Calu3 (cell line): ENCODE data around the gene CHADL. TPM values are rescaled to one million over a fixed set of nuclear protein-coding genes. Genes with fewer than 3 reads are reported as not detected.

ENCODE experiments used
- BruUV-seq: library from RNA; stranded (reverse); fragments of 400-500 nt; replicated peaks from 2 replicates; lab custom pipeline; 2021; lab: Mats Ljungman, UMichigan
- CTCF ChIA-PET: fragments of 300-600 bp; sonication (Branson Sonifier 250); formaldehyde crosslinking; loops from one replicate; lab custom pipeline; 2022; ENCODE audit warnings: antibody characterized with exemption; lab: Charles Lee
- DNase-seq: peaks from one replicate; pipeline ENCODE4 v3.0.0; 2022
- H3K27ac Mint-ChIP-seq: one replicate; pipeline ENCODE4 v1.8.0; 2022; ENCODE audit warnings: mixed read lengths; ENCODE audit not compliant: unreplicated experiment
- H3K27me3 Mint-ChIP-seq: one replicate; pipeline ENCODE4 v1.8.0; 2022; ENCODE audit warnings: mixed read lengths; ENCODE audit not compliant: unreplicated experiment
- H3K36me3 Mint-ChIP-seq: one replicate; pipeline ENCODE4 v1.8.0; 2022; ENCODE audit warnings: mild to moderate bottlenecking, moderate library complexity, mixed read lengths; ENCODE audit not compliant: insufficient read depth, unreplicated experiment
- H3K4me1 Mint-ChIP-seq: one replicate; pipeline ENCODE4 v1.8.0; 2022; ENCODE audit warnings: mild to moderate bottlenecking, low read depth, mixed read lengths; ENCODE audit not compliant: unreplicated experiment
- H3K4me3 Mint-ChIP-seq: one replicate; pipeline ENCODE4 v1.8.0; 2022; ENCODE audit warnings: mild to moderate bottlenecking, low read depth, moderate library complexity, mixed read lengths; ENCODE audit not compliant: unreplicated experiment
- H3K9me3 Mint-ChIP-seq: one replicate; pipeline ENCODE4 v1.8.0; 2022; ENCODE audit warnings: low read depth, mixed read lengths; ENCODE audit not compliant: unreplicated experiment
- intact Hi-C: fragments of 100-400 bp; cut with micrococcal nuclease; formaldehyde crosslinking; loops from one replicate; pipeline ENCODE4 v1.10.0; 2022; ENCODE audit not compliant: unreplicated experiment
- total RNA-seq: library from RNA; stranded (reverse); gene quantifications from 2 replicates; pipeline ENCODE4 v1.2.3, GENCODE V29; 2022
- TF ChIP-seq, protein P1 (sequence below): fragments of 200-600 bp; IDR thresholded peaks from one replicate; pipeline ENCODE4 v1.8.0; 2022; ENCODE audit warnings: antibody characterized with exemption; ENCODE audit not compliant: unreplicated experiment

CHADL gene
- total RNA-seq, 1 experiment from 2014 or later = 0.73 TPM

DNA sequence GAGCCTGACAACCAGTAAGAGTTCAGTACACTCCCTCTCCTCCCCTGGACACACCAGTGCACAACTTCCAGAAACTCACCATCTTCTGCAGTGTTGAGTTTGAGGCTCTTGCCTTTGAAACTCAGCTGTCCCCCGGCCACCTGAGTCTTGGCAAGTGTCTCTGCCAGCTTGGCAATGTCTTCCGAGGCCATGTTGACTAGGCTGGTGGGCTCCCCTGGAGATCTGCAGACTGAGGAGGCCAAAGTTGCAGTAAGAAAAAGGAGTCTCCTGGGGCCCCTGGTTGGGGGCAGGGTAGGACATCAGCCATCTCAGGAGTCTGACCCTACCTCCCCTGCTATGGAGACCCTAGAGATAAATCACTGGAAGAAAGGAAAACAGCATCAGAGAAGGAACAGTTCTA is 40.1 kb upstream of the CHADL start:
- Mint-ChIP-seq H3K4me3 (no peak overlapping the region), H3K27ac (no peak overlapping the region), H3K27me3 (no peaks in the 10 kb centered on the region), H3K9me3 (no peaks in the 10 kb centered on the region), H3K36me3 (peaks cover 92% of the 10 kb centered on the region), H3K4me1 (peaks cover 28% of the 10 kb centered on the region)
- BruUV-seq = no TSS peak
- TF ChIP-seq, protein P1, sequence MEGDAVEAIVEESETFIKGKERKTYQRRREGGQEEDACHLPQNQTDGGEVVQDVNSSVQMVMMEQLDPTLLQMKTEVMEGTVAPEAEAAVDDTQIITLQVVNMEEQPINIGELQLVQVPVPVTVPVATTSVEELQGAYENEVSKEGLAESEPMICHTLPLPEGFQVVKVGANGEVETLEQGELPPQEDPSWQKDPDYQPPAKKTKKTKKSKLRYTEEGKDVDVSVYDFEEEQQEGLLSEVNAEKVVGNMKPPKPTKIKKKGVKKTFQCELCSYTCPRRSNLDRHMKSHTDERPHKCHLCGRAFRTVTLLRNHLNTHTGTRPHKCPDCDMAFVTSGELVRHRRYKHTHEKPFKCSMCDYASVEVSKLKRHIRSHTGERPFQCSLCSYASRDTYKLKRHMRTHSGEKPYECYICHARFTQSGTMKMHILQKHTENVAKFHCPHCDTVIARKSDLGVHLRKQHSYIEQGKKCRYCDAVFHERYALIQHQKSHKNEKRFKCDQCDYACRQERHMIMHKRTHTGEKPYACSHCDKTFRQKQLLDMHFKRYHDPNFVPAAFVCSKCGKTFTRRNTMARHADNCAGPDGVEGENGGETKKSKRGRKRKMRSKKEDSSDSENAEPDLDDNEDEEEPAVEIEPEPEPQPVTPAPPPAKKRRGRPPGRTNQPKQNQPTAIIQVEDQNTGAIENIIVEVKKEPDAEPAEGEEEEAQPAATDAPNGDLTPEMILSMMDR = no peak
- CTCF ChIA-PET = no interaction called here
- no peak for DNase-seq
- intact Hi-C loops = no loop called here

GRCh38 chr22:41280065-41280464 is 39.3 kb upstream of the CHADL start:
- CTCF ChIA-PET = no interaction called here
- peaks cover 84% of the 10 kb centered on the region for H3K36me3 Mint-ChIP-seq
- H3K4me1 Mint-ChIP-seq = peaks cover 28% of the 10 kb centered on the region
- H3K27ac Mint-ChIP-seq = no peak overlapping the region
- H3K27me3 Mint-ChIP-seq = no peaks in the 10 kb centered on the region
- H3K9me3 Mint-ChIP-seq = no peaks in the 10 kb centered on the region
- intact Hi-C loops = no loop called here
- no peak for DNase-seq
- TF ChIP-seq, protein P1 = no peak
- no TSS peak for BruUV-seq
- no peak overlapping the region for H3K4me3 Mint-ChIP-seq

GRCh38 chr22:41274856-41275255 is 34.1 kb upstream of the CHADL start:
- Mint-ChIP-seq H3K27ac (no peak overlapping the region), H3K4me1 (no peaks in the 10 kb centered on the region), H3K27me3 (no peaks in the 10 kb centered on the region), H3K36me3 (peaks cover 84% of the 10 kb centered on the region), H3K4me3 (no peak overlapping the region), H3K9me3 (no peaks in the 10 kb centered on the region)
- no peak for DNase-seq
- BruUV-seq = no TSS peak
- TF ChIP-seq, protein P1 = no peak
- CTCF ChIA-PET = interaction anchor here (1.0 kb wide), 1 partner anchor 10 kb away, joined by 5 read pairs; no protein-coding TSS in a partner anchor
- intact Hi-C loops = no loop called here

DNA sequence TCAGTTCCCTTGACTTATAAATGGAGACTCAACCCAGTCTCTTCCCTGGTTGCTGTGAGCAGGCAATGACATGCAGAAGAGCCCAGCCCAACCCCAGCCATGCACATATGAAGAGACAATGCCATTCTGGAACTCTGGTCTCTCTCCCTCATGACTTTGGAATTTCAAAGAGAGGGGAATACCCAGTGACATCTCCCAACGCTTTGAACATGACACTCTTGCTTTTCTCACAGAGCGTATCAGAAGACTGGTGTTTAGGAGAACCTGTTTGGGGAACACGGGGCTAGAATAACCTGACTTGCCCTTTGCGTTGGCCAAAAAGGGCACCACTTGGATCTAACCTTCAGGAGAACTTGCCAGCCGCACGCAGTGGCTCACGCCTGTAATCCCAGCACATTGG is 32.4 kb upstream of the CHADL start:
- DNase-seq = no peak
- no peaks in the 10 kb centered on the region for H3K27me3 Mint-ChIP-seq
- H3K4me1 Mint-ChIP-seq = no peaks in the 10 kb centered on the region
- intact Hi-C loops = no loop called here
- H3K9me3 Mint-ChIP-seq = no peaks in the 10 kb centered on the region
- TF ChIP-seq, protein P1 = no peak
- H3K36me3 Mint-ChIP-seq = peaks cover 84% of the 10 kb centered on the region
- no peak overlapping the region for H3K4me3 Mint-ChIP-seq
- no peak overlapping the region for H3K27ac Mint-ChIP-seq
- CTCF ChIA-PET = no interaction called here
- BruUV-seq = no TSS peak
